HG02623 (cell line): Measurements from ENCODE around the gene MAD2L1BP.
A peak's percentile ranks its signal among the peaks of the same experiment; 100 is the strongest.

Experiments
- ATAC-seq: cut with Tn5 transposase; IDR thresholded peaks from one replicate; pipeline ENCODE4 v1.9.1; 2021; ENCODE audit warnings: moderate library complexity; ENCODE audit not compliant: unreplicated experiment

MAD2L1BP gene

GRCh38 chr6:43680308-43681200 is 44.9 kb downstream of the MAD2L1BP start:
- ATAC-seq = no peak

DNA sequence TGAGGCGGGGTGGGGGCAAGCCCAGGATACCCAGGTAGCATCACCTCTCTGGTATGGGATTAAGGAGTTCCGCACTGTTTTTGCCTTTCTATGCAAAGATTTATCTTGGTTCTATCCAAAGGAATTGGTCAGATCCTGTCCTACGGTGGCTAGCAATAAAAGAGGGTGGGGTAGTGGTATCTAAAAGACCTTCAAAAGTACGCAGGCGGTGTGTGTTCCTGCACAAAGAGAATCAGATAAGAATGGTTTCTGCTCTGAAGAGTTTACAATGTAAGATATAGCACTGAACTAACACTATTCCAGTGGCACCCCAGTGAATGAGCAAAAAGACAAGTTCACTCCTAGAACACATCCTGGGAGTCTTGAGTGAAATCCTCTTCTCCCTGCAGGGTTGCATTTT is 45.7 kb downstream of the MAD2L1BP start:
- no peak for ATAC-seq

DNA sequence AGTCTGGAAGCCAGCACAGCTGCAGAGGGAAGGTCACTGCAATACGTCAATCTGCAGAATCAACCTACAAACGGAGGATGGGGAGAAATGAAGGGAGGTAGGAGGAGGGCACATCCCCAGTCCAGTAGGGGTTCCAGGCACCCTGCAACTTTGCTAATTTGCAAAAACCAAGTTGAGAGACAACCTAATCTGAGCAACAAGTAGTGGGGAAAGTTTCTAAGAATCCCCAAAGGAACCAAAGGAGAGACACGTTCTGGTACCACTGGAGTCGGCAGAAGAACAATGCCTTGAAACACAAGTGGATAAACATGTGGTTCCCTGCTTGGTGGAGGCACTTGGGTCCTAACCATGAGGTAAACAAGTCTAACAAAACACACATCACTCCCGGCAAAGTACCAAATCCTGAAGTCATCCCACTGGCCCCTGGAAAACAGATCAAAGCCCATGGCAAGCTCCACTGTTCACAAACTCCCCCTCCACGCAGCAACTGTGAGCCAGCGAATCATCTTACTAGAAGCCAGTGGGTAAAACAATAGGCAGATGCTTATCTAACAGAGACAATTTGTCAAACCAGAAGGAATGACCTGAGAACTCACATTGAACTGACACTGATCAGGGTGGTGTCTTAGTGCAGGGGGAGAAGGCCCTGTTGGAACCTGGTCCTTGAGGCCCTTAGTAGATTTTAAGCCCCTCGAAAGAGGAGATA is 47.2 kb downstream of the MAD2L1BP start:
- no peak for ATAC-seq

DNA sequence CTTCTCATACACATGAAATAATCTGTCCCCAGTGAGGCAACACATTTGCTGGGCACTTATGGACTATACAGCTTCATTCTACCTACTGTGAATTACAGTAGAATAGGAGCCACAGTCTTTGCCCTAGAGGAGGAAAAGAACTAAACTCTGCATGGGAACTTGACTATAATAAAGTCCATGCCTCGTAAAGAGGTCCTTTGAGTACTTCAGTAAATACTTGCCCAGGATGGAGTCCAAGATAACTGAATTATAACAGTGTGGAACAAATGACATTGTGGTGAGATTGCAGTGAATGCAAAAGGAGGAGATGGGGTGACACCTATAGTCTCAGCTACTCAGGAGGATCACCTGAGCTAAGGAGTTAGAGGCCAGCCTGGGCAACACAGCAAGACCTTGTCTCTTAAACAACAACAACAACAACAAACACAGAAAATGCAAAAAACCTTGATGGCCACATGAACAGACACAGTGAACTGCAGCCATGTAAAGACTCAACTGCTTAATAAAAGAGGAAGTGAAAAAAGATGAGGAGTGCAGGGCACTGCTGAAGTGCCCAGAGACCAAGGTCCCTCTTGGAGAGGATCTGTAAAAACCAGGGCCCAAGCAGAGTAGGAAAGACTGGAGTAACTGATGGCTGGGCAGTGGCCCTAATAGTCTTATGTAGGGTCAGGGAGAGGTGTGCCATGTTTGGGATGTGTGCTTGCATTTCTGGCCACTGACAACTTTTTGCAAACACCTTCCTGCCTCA is 48.2 kb downstream of the MAD2L1BP start:
- ATAC-seq = no peak

GRCh38 chr6:43687079-43687436 is 51.4 kb downstream of the MAD2L1BP start:
- no peak for ATAC-seq

DNA sequence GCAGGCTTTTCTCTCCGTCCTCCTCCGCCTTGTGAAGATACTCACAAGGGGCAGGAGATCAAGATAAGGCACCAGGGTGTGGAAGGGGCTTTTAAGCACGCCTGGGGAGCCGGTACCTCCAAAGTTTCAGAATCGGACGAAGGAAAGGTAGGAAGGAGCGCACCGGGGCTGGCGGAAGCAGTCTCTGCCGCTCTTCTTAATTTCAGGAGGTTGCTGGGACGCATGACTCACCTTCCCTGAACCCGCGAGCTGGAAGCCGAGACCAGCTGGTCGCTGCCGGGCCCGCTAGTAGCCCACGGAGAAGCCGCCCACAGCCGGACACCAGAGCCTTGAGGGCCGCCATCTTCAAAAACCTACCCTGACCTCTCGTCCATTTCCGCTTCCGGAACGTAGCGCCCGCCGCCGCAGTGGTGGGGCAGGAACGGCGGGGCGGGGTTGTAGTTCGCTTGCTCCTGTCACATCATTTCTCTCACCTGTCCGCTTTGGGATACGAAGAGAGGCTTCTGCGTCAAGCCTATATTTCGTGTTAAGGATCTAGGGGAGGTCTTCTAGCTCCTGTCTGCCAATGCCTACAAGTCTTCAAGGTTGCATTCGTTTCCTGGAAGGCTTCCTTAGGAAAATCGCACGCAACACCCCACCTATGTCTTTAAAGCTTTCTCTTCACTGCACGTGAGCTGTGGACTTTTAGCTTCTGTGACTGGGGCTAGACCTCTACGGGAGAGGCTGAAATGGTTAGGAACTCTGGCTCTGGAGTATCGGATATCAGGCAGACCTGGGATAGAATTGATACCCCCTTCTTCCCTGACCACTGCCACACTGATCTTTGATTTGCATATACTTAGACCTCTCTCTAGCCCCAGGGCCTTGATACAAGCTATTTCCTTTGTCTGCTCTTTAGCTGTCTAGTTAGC is 52.1 kb downstream of the MAD2L1BP start, which contains the start of gene MRPS18A:
TSS of gene MRPS18A (minus strand) at position 355 of the 911 bp plus-strand sequence. CDS start at position 343, 12 bp downstream.
- ATAC-seq = peak; percentile 92

GRCh38 chr6:43689421-43689820 is 53.8 kb downstream of the MAD2L1BP start:
- ATAC-seq = no peak
